DOHH2 (cell line): ENCODE results near the gene EEPD1.
A peak's percentile ranks its signal among the peaks of the same experiment; 100 is the strongest.

Source experiments
- H3F3A ChIP-seq: fragments of 200-600 bp; sonication (generic), shearing (Covaris generic); 2 replicates; pipeline ENCODE4 v1.6.0; 2016; ENCODE audit warnings: antibody characterized with exemption, mild to moderate bottlenecking; ENCODE audit not compliant: control insufficient read depth, insufficient read depth
- H3K27ac ChIP-seq: fragments of 200-600 bp; sonication (generic); 2 replicates; pipeline ENCODE4 v1.5.1; 2014; ENCODE audit warnings: low read depth, mild to moderate bottlenecking, low read length, moderate library complexity
- H3K27me3 ChIP-seq: fragments of 200-600 bp; sonication (generic); 2 replicates; pipeline ENCODE4 v1.6.1; 2014; ENCODE audit warnings: mild to moderate bottlenecking, low read length, mixed read lengths; ENCODE audit not compliant: control insufficient read depth
- H3K36me3 ChIP-seq: fragments of 200-600 bp; sonication (generic); 2 replicates; pipeline ENCODE4 v1.6.1; 2014; ENCODE audit warnings: mild to moderate bottlenecking, low read length, moderate library complexity, mixed read lengths; ENCODE audit not compliant: control insufficient read depth
- H3K4me1 ChIP-seq: fragments of 200-600 bp; sonication (generic); 2 replicates; pipeline ENCODE4 v1.6.1; 2014; ENCODE audit warnings: mild to moderate bottlenecking, low read length, mixed read lengths; ENCODE audit not compliant: control insufficient read depth
- H3K4me2 ChIP-seq: fragments of 200-600 bp; sonication (generic); 2 replicates; pipeline ENCODE4 v1.6.0; 2014; ENCODE audit warnings: mild to moderate bottlenecking, low read length, moderate library complexity
- H3K4me3 ChIP-seq: fragments of 200-600 bp; sonication (generic); 2 replicates; pipeline ENCODE4 v1.5.1; 2014; ENCODE audit warnings: mild to moderate bottlenecking, low read length, mixed read lengths
- H3K79me2 ChIP-seq: fragments of 200-600 bp; sonication (generic); 2 replicates; pipeline ENCODE4 v1.6.1; 2014; ENCODE audit warnings: mild to moderate bottlenecking, low read length, mixed read lengths; ENCODE audit not compliant: control insufficient read depth
- H3K9me2 ChIP-seq: fragments of 200-600 bp; sonication (generic); replicated peaks from 2 replicates; pipeline ENCODE4 v1.6.1; 2014; ENCODE audit warnings: mild to moderate bottlenecking, low read length, mixed read lengths; ENCODE audit not compliant: control insufficient read depth
- H3K9me3 ChIP-seq: fragments of 200-600 bp; sonication (generic); 2 replicates; pipeline ENCODE4 v1.6.1; 2014; ENCODE audit warnings: antibody characterized with exemption, low read length, mixed read lengths; ENCODE audit not compliant: control insufficient read depth, insufficient read depth
- H4K20me1 ChIP-seq: fragments of 200-600 bp; sonication (generic); 2 replicates; pipeline ENCODE4 v1.6.0; 2014; ENCODE audit warnings: low read depth, mild to moderate bottlenecking, antibody characterized with exemption, low read length, moderate library complexity; ENCODE audit not compliant: control insufficient read depth, insufficient read depth
- CTCF ChIP-seq: fragments of 200-600 bp; sonication (generic); IDR thresholded peaks from one replicate; pipeline ENCODE4 v1.5.1; 2014; ENCODE audit warnings: antibody characterized with exemption, mild to moderate bottlenecking, low read depth, low read length; ENCODE audit not compliant: poor library complexity, severe bottlenecking
- EZH2phosphoT487 ChIP-seq: fragments of 200-600 bp; sonication (generic); IDR thresholded peaks from 2 replicates; pipeline ENCODE4 v1.6.1; 2017; ENCODE audit warnings: borderline replicate concordance, mild to moderate bottlenecking, antibody characterized with exemption, low read length, moderate library complexity, mixed read lengths

Gene EEPD1

GRCh38 chr7:36263095-36263484, 110.0 kb downstream of the EEPD1 start:
- Histone ChIP-seq H3K4me1 (peaks cover 64% of the 10 kb centered on the region), H3K79me2 (peaks cover 83% of the 10 kb centered on the region), H3F3A (0 out of 2 replicates have a peak, but pooled peaks cover 7% of the 10 kb centered on the region)

GRCh38 chr7:36264123-36264801, 111.2 kb downstream of the EEPD1 start:
- Histone ChIP-seq H3K9me3 (no peaks in the 10 kb centered on the region), H3F3A (peaks cover 10% of the 10 kb centered on the region; the same call in 1 of the 2 replicates), H3K79me2 (peaks cover 80% of the 10 kb centered on the region), H3K36me3 (peaks cover 49% of the 10 kb centered on the region), H4K20me1 (no peaks in the 10 kb centered on the region), H3K27ac (no peak overlapping the region), H3K4me2 (peak overlapping the region; percentile 48; the same call in 1 of the 2 replicates), H3K27me3 (no peaks in the 10 kb centered on the region), H3K4me1 (peaks cover 53% of the 10 kb centered on the region), H3K9me2 (no peaks in the 10 kb centered on the region), H3K4me3 (no peak overlapping the region)
- no peak for TF ChIP-seq CTCF

More at GRCh38 chr7:36263095-36263484, 110.0 kb downstream of the EEPD1 start:
- no peaks in the 10 kb centered on the region for H3K27me3 ChIP-seq
- H3K9me2 ChIP-seq, result no peaks in the 10 kb centered on the region
- peaks cover 49% of the 10 kb centered on the region for H3K36me3 ChIP-seq
- peak overlapping the region; percentile 25; the same call in 1 of the 2 replicates for H3K4me3 ChIP-seq
- H3K4me2 ChIP-seq, result peak overlapping the region; percentile 48
- no peak overlapping the region for H3K27ac ChIP-seq
- no peaks in the 10 kb centered on the region for H4K20me1 ChIP-seq
- H3K9me3 ChIP-seq, result no peaks in the 10 kb centered on the region
- TF ChIP-seq CTCF (no peak), EZH2phosphoT487 (no peak)

- Histone ChIP-seq H3K79me2 (peaks cover 79% of the 10 kb centered on the region), H3K27me3 (no peaks in the 10 kb centered on the region), H3K9me3 (no peaks in the 10 kb centered on the region), H3K9me2 (no peaks in the 10 kb centered on the region), H3K4me1 (peaks cover 45% of the 10 kb centered on the region), H3K27ac (no peak overlapping the region), H3K4me3 (no peak overlapping the region), H3K4me2 (no peak overlapping the region), H4K20me1 (no peaks in the 10 kb centered on the region), H3F3A (peaks cover 10% of the 10 kb centered on the region; the same call in 1 of the 2 replicates), H3K36me3 (peaks cover 49% of the 10 kb centered on the region)
- TF ChIP-seq CTCF (no peak), EZH2phosphoT487 (no peak)
Measured at GRCh38 chr7:36264913-36265516, 112.0 kb downstream of the EEPD1 start.
